ENCODE data around the gene FRMD5. TPM values are rescaled to one million over a fixed set of nuclear protein-coding genes. Genes with fewer than 3 reads are reported as not detected.
"Not testable (repeated sequence)": the region's sequence is repeated elsewhere in the genome, so short reads cannot be mapped to it uniquely, and the experiment has no call there.

Gene FRMD5
- total and polyA plus RNA-seq, 2 donors = 0.09 to 0.11 TPM

DNA sequence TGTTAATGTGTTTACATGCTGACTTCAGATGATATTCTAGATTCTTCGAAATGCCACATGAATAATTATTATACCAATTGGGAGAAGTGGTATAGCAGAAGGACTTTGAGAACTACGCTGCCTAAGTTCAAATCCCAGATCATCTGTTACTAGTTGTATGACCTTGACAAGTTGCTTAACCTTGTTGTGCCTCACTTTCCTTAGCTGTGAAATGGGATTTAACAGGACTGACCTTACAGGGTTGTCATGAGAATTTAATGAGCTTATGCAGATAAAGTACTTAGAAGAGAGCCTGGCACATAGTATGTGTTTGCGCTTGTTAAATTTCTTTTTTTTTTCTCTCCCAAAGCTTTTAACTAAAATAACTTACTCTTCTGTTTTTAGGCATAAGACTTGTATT lies 343.8 kb downstream of the FRMD5 start:
- 98% methylated on average over 3 of the region's 3 CpGs for WGBS
- H3K27ac ChIP-seq (ENCODE audit: low read depth in 1 of 2, low read length in 1 of 2) = no peak overlapping the region
- H3K4me3 ChIP-seq (ENCODE audit: low read length in 2 of 2) = no peak overlapping the region
- no peaks in the 10 kb centered on the region for H3K27me3 ChIP-seq (ENCODE audit: control insufficient read depth in 2 of 2, insufficient read depth in 1 of 2, low read length in 1 of 2)
- peaks cover 29 to 34% of the 10 kb centered on the region in 2 donors for H3K36me3 ChIP-seq (ENCODE audit: control insufficient read depth in 2 of 2, insufficient read depth in 2 of 2, low read length in 1 of 2)
- DNase-seq (ENCODE audit: low read depth in 6 of 9, low spot score in 9 of 9) = no peak
- H3K4me1 ChIP-seq (ENCODE audit: control insufficient read depth in 2 of 2, insufficient read depth in 2 of 2, low read length in 2 of 2) = no peaks in the 10 kb centered on the region
- H3K9me3 ChIP-seq (ENCODE audit: control insufficient read depth in 2 of 2, insufficient read depth in 1 of 2, low read length in 1 of 2) = no peaks in the 10 kb centered on the region

DNA sequence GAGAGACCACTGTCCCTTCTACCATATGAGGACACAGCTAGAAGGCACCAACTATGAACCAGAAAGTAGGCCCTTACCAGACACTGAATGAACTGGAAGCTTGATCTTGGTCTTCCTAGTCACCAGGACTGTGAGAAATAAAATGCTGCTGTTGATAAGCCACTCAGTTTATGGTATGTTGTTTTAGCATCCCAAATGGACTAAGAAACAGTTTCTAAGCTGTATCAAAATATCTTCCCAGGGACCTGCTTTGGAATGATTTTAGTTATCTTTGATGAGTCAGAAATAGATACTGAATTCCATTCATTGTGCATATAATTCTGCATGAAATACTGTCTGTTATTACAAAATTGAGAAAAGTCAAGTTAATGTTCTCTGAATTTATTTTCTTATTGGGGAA lies 349.6 kb downstream of the FRMD5 start:
- H3K4me1 ChIP-seq (ENCODE audit: control insufficient read depth in 2 of 2, insufficient read depth in 2 of 2, low read length in 2 of 2) = no peaks in the 10 kb centered on the region
- H3K9me3 ChIP-seq (ENCODE audit: control insufficient read depth in 2 of 2, insufficient read depth in 1 of 2, low read length in 1 of 2) = no peaks in the 10 kb centered on the region
- no peak for DNase-seq (ENCODE audit: low read depth in 6 of 9, low spot score in 9 of 9)
- H3K4me3 ChIP-seq (ENCODE audit: low read length in 2 of 2) = no peak overlapping the region
- H3K36me3 ChIP-seq (ENCODE audit: control insufficient read depth in 2 of 2, insufficient read depth in 2 of 2, low read length in 1 of 2) = peaks cover 12 to 33% of the 10 kb centered on the region in 2 donors
- no peak overlapping the region for H3K27ac ChIP-seq (ENCODE audit: low read depth in 1 of 2, low read length in 1 of 2)
- no peaks in the 10 kb centered on the region for H3K27me3 ChIP-seq (ENCODE audit: control insufficient read depth in 2 of 2, insufficient read depth in 1 of 2, low read length in 1 of 2)

DNA sequence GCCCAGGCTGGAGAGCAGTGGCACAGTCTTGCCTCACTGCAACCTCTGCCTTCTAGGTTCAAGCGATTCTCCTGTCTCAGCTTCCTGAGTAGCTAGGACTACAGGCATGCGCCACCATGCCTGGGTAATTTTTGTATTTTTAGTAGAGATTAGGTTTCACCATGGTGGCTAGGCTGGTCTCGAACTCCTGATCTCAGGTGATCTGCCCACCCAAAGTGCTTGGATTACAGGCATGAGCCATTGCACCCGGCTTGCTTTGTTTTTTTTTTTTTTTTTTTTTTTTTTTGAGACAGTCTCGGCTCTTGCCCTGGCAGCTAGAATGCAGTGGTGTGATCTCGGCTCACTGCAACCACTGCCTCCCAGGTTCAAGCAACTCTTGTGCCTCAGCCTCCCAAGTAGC lies 362.6 kb downstream of the FRMD5 start:
- WGBS = 96% methylated on average over 6 of the region's 6 CpGs
- not testable (repeated sequence) for H3K27ac ChIP-seq (ENCODE audit: low read depth in 1 of 2, low read length in 1 of 2); DNase-seq (ENCODE audit: low read depth in 6 of 9, low spot score in 9 of 9); H3K27me3 ChIP-seq (ENCODE audit: control insufficient read depth in 2 of 2, insufficient read depth in 1 of 2, low read length in 1 of 2); H3K4me3 ChIP-seq (ENCODE audit: low read length in 2 of 2); H3K4me1 ChIP-seq (ENCODE audit: control insufficient read depth in 2 of 2, insufficient read depth in 2 of 2, low read length in 2 of 2); H3K9me3 ChIP-seq (ENCODE audit: control insufficient read depth in 2 of 2, insufficient read depth in 1 of 2, low read length in 1 of 2)
- H3K36me3 ChIP-seq (ENCODE audit: control insufficient read depth in 2 of 2, insufficient read depth in 2 of 2, low read length in 1 of 2) = peaks cover 7 to 35% of the 10 kb centered on the region in 2 donors

DNA sequence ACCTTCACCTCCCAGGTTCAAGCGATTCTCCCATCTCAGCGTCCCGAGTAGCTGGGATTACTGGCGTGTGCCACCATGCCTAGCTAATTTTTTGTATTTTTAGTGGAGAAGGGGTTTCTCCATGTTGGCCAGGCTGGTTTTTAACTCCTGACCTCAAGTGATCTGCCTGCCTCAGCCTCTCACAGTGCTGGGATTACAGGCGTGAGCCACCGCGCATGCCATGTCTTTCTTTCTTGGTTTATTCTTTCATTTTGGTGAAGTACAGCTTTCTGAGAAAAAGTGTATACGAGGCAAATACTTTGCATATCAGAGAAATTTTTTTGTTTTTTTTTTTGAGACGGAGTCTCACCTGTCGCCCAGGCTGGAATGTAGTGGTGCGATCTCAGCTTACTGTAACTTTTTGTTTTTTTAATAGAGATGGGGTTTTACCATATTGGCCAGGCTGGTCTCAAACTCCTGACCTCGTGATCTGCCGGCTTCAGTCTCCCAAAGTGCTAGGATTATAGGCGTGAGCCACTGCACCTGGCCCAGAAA lies 363.5 kb downstream of the FRMD5 start:
- peaks cover 7 to 28% of the 10 kb centered on the region in 2 donors for H3K36me3 ChIP-seq (ENCODE audit: control insufficient read depth in 2 of 2, insufficient read depth in 2 of 2, low read length in 1 of 2)
- WGBS = 97% methylated on average over 14 of the region's 14 CpGs
- H3K27ac ChIP-seq (ENCODE audit: low read depth in 1 of 2, low read length in 1 of 2); DNase-seq (ENCODE audit: low read depth in 6 of 9, low spot score in 9 of 9); H3K9me3 ChIP-seq (ENCODE audit: control insufficient read depth in 2 of 2, insufficient read depth in 1 of 2, low read length in 1 of 2); H3K4me1 ChIP-seq (ENCODE audit: control insufficient read depth in 2 of 2, insufficient read depth in 2 of 2, low read length in 2 of 2); H3K27me3 ChIP-seq (ENCODE audit: control insufficient read depth in 2 of 2, insufficient read depth in 1 of 2, low read length in 1 of 2); H3K4me3 ChIP-seq (ENCODE audit: low read length in 2 of 2): not testable (repeated sequence)

DNA sequence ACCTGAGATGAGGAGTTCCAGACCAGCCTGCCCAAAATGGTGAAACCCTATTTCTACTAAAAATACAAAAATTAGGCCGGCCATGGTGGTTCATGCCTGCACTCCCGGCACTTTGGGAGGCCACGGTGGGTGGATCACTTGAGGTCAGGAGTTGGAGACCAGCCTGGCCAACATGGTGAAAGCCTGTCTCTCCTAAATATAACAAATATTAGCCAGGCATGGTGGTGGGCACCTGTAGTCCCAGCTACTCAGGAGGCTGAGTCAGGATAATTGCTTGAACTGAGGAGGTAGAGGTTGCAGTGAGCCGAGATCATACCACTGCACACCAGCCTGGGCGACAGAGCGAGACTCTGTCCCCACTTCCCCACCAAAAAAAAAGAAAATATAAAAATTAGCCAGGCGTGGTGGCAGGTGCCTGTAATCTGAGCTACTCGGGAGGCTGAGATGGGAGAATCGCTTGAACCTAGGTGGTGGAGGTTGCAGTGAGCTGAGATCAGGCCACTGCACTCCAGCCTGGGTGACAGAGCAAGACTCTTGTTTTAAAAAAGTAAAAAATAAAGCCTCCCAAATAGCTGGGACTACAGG lies 364.3 kb downstream of the FRMD5 start:
- not testable (repeated sequence) for DNase-seq (ENCODE audit: low read depth in 6 of 9, low spot score in 9 of 9); H3K27me3 ChIP-seq (ENCODE audit: control insufficient read depth in 2 of 2, insufficient read depth in 1 of 2, low read length in 1 of 2); H3K4me3 ChIP-seq (ENCODE audit: low read length in 2 of 2); H3K9me3 ChIP-seq (ENCODE audit: control insufficient read depth in 2 of 2, insufficient read depth in 1 of 2, low read length in 1 of 2); H3K27ac ChIP-seq (ENCODE audit: low read depth in 1 of 2, low read length in 1 of 2)
- Histone ChIP-seq H3K4me1 (ENCODE audit: control insufficient read depth in 2 of 2, insufficient read depth in 2 of 2, low read length in 2 of 2) (peaks cover 11 to 17% of the 10 kb centered on the region in 2 donors), H3K36me3 (ENCODE audit: control insufficient read depth in 2 of 2, insufficient read depth in 2 of 2, low read length in 1 of 2) (peaks cover 7 to 21% of the 10 kb centered on the region in 2 donors)
- WGBS = 96% methylated on average over 9 of the region's 9 CpGs

DNA sequence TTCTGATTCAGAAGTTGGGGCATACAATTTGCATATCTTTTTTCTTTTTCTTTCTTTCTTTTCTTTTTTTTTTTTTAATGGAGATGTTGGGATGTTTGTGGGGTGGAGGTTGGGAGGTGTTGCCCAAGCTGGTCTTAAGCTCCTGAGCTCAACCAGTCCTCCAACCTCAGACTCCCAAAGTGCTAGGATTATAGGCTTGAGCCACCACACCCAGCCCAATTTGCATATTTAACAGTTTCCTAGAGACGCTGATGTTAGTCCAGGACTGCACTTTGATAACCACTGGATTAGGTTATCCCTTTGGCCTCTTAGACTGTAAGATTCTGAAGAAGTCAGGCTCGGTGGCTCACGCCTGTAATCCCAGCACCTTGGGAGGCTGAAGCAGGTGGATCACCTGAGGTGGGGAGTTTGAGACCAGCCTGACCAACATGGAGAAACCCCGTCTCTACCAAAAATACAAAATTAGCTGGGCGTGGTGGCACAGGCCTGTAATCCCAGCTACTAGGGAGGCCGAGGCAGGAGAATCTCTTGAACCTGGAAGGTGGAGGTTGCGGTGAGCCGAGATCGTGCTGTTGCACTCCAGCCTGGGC lies 365.0 kb downstream of the FRMD5 start:
- Histone ChIP-seq H3K4me1 (ENCODE audit: control insufficient read depth in 2 of 2, insufficient read depth in 2 of 2, low read length in 2 of 2) (peaks cover 11 to 19% of the 10 kb centered on the region in 2 donors), H3K36me3 (ENCODE audit: control insufficient read depth in 2 of 2, insufficient read depth in 2 of 2, low read length in 1 of 2) (peaks cover 3 to 15% of the 10 kb centered on the region in 2 donors)
- not testable (repeated sequence) for H3K9me3 ChIP-seq (ENCODE audit: control insufficient read depth in 2 of 2, insufficient read depth in 1 of 2, low read length in 1 of 2); H3K27me3 ChIP-seq (ENCODE audit: control insufficient read depth in 2 of 2, insufficient read depth in 1 of 2, low read length in 1 of 2); H3K27ac ChIP-seq (ENCODE audit: low read depth in 1 of 2, low read length in 1 of 2); DNase-seq (ENCODE audit: low read depth in 6 of 9, low spot score in 9 of 9); H3K4me3 ChIP-seq (ENCODE audit: low read length in 2 of 2)
- WGBS = 97% methylated on average over 9 of the region's 9 CpGs

DNA sequence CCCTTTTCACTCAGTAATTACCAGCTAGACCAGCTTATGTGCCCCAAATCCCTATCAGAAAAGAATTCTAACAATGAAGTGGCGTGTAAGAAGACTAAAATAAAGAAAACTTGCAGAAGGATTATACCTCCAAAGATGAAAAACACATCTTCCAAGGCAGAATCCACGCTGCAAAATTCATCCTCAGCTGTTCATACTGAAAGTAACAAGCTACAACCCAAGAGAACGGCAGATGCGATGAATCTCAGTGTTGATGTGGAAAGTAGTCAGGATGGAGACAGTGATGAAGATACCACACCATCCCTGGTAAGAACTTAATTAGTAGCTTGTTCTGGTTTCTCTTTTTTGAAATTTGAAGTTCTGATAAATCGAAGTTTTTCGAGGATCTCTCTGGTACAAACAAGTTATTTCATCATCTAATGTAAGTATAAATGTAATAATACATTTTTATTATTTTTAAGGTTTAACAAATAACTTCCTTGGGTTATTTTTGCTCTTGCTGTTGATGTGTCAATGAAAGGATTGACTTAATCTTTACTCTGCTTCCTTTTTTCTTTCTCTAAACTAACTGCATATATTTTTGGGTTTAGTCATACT lies 366.9 kb downstream of the FRMD5 start:
- DNase-seq (ENCODE audit: low read depth in 6 of 9, low spot score in 9 of 9) = peak in 4 of 9 donors; percentile 11 to 36 (median 20)
- H3K36me3 ChIP-seq (ENCODE audit: control insufficient read depth in 2 of 2, insufficient read depth in 2 of 2, low read length in 1 of 2) = peaks cover 0 to 8% of the 10 kb centered on the region in 2 donors
- H3K4me1 ChIP-seq (ENCODE audit: control insufficient read depth in 2 of 2, insufficient read depth in 2 of 2, low read length in 2 of 2) = peaks cover 20 to 28% of the 10 kb centered on the region in 2 donors
- H3K27ac ChIP-seq (ENCODE audit: low read depth in 1 of 2, low read length in 1 of 2) = peak overlapping the region; percentile 36 to 65
- peak overlapping the region; percentile 75 to 83 for H3K4me3 ChIP-seq (ENCODE audit: low read length in 2 of 2)
- peaks cover 0 to 8% of the 10 kb centered on the region in 2 donors for H3K9me3 ChIP-seq (ENCODE audit: control insufficient read depth in 2 of 2, insufficient read depth in 1 of 2, low read length in 1 of 2)
- no peaks in the 10 kb centered on the region for H3K27me3 ChIP-seq (ENCODE audit: control insufficient read depth in 2 of 2, insufficient read depth in 1 of 2, low read length in 1 of 2)
- 63% methylated on average over 6 of the region's 6 CpGs for WGBS

DNA sequence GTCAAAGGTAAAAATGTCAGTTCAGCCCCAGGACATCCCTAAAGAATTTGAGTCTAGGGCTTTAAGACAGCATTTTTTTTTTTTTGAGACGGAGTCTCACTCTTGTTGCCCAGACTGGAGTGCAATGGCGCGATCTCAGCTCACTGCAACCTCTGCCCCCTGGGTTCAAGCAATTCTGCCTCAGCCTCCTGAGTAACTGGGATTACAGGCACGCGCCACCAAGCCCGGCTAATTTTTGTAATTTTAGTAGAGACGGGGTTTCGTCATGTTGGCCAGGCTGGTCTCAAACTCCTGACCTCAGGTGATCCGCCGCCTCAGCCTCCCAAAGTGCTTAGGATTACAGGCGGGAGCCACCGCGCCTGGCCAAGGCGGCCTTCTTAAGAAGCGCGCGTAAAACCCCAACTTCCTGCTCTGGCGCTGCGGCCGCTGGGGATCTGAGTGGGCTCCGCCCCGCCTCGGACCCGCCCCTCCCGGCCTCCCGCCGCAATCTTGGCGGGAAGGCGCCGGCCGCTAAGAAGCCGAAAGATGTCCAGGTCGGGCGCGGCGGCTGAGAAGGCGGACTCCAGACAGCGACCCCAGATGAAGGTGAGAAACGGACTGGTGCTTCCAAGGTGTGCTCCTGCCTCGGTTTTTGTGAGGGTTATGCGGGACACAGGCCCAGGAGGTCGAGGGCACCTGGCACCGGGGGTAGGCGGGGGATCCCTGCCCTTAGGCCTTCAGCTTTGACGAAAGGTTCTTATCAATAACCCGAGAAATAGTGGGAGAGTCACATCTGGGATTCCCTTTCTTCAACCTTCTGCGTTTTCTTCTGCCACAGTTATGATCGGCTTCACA lies 368.3 kb downstream of the FRMD5 start, which contains the start of gene WDR76:
Gene WDR76 (plus strand): TSS at position 495 of the 834 bp plus-strand sequence. CDS start 31 bp downstream, at position 526.
- Histone ChIP-seq H3K4me3 (ENCODE audit: low read length in 2 of 2) (peak within 1 kb of the TSS; percentile 75 to 83), H3K27me3 (ENCODE audit: control insufficient read depth in 2 of 2, insufficient read depth in 1 of 2, low read length in 1 of 2) (no peaks in the 10 kb centered on the region), H3K9me3 (ENCODE audit: control insufficient read depth in 2 of 2, insufficient read depth in 1 of 2, low read length in 1 of 2) (peaks cover 0 to 8% of the 10 kb centered on the region in 2 donors), H3K4me1 (ENCODE audit: control insufficient read depth in 2 of 2, insufficient read depth in 2 of 2, low read length in 2 of 2) (peaks cover 21 to 31% of the 10 kb centered on the region in 2 donors), H3K36me3 (ENCODE audit: control insufficient read depth in 2 of 2, insufficient read depth in 2 of 2, low read length in 1 of 2) (peaks cover 0 to 6% of the 10 kb centered on the region in 2 donors), H3K27ac (ENCODE audit: low read depth in 1 of 2, low read length in 1 of 2) (peak within 1 kb of the TSS; percentile 57 to 81)
- WGBS = 7% methylated on average over 48 of the region's 48 CpGs
- DNase-seq (ENCODE audit: low read depth in 6 of 9, low spot score in 9 of 9) = peak in 8 of 9 donors; percentile 25 to 79 (median 50)

All from thymus (tissue), 11 donors.